ENCODE results near the gene LGALS7.

DNA sequence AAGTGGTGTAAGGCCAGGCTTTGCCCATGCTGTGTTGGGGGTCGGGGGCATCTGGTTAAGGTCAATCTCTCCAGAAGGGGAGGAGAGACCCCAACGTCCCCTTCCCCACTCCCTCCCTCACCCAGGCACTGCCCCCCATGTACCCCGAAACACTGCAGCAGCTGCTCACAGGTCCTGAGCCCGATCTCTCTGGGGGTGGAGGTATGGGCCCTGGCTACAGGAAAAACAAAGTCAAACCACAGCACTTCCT, 39.2 kb downstream of the LGALS7 start:
- TF ChIP-seq, protein P1, sequence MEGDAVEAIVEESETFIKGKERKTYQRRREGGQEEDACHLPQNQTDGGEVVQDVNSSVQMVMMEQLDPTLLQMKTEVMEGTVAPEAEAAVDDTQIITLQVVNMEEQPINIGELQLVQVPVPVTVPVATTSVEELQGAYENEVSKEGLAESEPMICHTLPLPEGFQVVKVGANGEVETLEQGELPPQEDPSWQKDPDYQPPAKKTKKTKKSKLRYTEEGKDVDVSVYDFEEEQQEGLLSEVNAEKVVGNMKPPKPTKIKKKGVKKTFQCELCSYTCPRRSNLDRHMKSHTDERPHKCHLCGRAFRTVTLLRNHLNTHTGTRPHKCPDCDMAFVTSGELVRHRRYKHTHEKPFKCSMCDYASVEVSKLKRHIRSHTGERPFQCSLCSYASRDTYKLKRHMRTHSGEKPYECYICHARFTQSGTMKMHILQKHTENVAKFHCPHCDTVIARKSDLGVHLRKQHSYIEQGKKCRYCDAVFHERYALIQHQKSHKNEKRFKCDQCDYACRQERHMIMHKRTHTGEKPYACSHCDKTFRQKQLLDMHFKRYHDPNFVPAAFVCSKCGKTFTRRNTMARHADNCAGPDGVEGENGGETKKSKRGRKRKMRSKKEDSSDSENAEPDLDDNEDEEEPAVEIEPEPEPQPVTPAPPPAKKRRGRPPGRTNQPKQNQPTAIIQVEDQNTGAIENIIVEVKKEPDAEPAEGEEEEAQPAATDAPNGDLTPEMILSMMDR (IDR thresholded peaks at IDR 0.05) = no peak
- no peak for TF ChIP-seq POLR2A (IDR thresholded peaks at IDR 0.05)
